K562 (cell line): ENCODE measurements around the gene LAPTM5. TPM values are rescaled to one million over a fixed set of nuclear protein-coding genes. Genes with fewer than 3 reads are reported as not detected.

ENCODE experiments used
- ATF7 ChIP-seq: fragments of 450-650 bp; IDR thresholded peaks from 2 replicates; pipeline ENCODE4 v1.7.1; 2014; ENCODE audit warnings: mild to moderate bottlenecking, moderate library complexity
- BHLHE40 ChIP-seq: IDR thresholded peaks from 2 replicates; pipeline ENCODE4 v1.6.1; 2011; ENCODE audit warnings: low read length, improper control_type of control experiment
- CSDE1 ChIP-seq, 2 experiments: fragments of 450-650 bp; IDR thresholded peaks; 2 replicates each; pipeline ENCODE4 v1.6.1; 2016; ENCODE audit warnings: mild to moderate bottlenecking in 1 of 2
- ETV1 ChIP-seq: fragments of 450-650 bp; conservative IDR thresholded peaks from 2 replicates; pipeline ENCODE4 v1.6.1; 2016; ENCODE audit warnings: missing genetic modification characterization, control low read depth, low read depth, missing compliant biosample characterization
- GMEB1 ChIP-seq: fragments of 250-450 bp; sonication (Bioruptor Pico); IDR thresholded peaks from 2 replicates; pipeline ENCODE4 v1.4.0; 2020; ENCODE audit warnings: mild to moderate bottlenecking
- GTF2A2 ChIP-seq: IDR thresholded peaks from 2 replicates; pipeline ENCODE4 v1.6.1; 2016; ENCODE audit warnings: mild to moderate bottlenecking, missing genetic modification characterization, missing compliant biosample characterization
- HES1 ChIP-seq: fragments of 450-650 bp; IDR thresholded peaks from 2 replicates; pipeline ENCODE4 v1.6.1; 2016; ENCODE audit warnings: low read depth, mild to moderate bottlenecking, moderate library complexity
- LARP7 ChIP-seq: fragments of 450-650 bp; IDR thresholded peaks from 2 replicates; pipeline ENCODE4 v1.6.1; 2016
- MTA1 ChIP-seq: fragments of 450-650 bp; IDR thresholded peaks from 2 replicates; pipeline ENCODE4 v1.6.1; 2017; ENCODE audit warnings: borderline replicate concordance
- NELFE ChIP-seq: IDR thresholded peaks from 2 replicates; pipeline ENCODE4 v1.6.1; 2011; ENCODE audit warnings: mild to moderate bottlenecking; ENCODE audit not compliant: insufficient read depth, insufficient read length
- NUFIP1 ChIP-seq: fragments of 450-650 bp; IDR thresholded peaks from 2 replicates; pipeline ENCODE4 v1.6.1; 2018; ENCODE audit not compliant: partially characterized antibody
- RBFOX2 ChIP-seq: fragments of 200-400 bp; formaldehyde crosslinking; IDR thresholded peaks from 2 replicates; pipeline ENCODE4 v1.6.1; 2017; ENCODE audit warnings: low read depth, mild to moderate bottlenecking, low read length, moderate library complexity
- RFX1 ChIP-seq: fragments of 450-650 bp; IDR thresholded peaks from 2 replicates; pipeline ENCODE4 v1.6.1; 2016; ENCODE audit warnings: mild to moderate bottlenecking, moderate library complexity
- SAP30 ChIP-seq: fragments of 200-600 bp; sonication (generic); IDR thresholded peaks from 2 replicates; pipeline ENCODE4 v1.6.1; 2012; ENCODE audit warnings: borderline replicate concordance, low read depth, mild to moderate bottlenecking, moderate library complexity, low read length, control low read depth, inconsistent platforms; ENCODE audit not compliant: insufficient read depth, poor library complexity, severe bottlenecking
- SNIP1 ChIP-seq: fragments of 450-650 bp; IDR thresholded peaks from 2 replicates; pipeline ENCODE4 v1.7.1; 2017; ENCODE audit warnings: low read depth, mild to moderate bottlenecking
- TFAP4 ChIP-seq: sonication (generic); formaldehyde crosslinking; IDR thresholded peaks from 2 replicates; pipeline ENCODE4 v1.8.0; 2022; ENCODE audit warnings: missing genetic modification reagents, mild to moderate bottlenecking, moderate library complexity, borderline replicate concordance
- YBX1 ChIP-seq: fragments of 450-650 bp; IDR thresholded peaks from 2 replicates; pipeline ENCODE4 v1.7.1; 2016; ENCODE audit warnings: mild to moderate bottlenecking
- ZC3H4 ChIP-seq: sonication (generic); formaldehyde crosslinking; IDR thresholded peaks from 2 replicates; pipeline ENCODE4 v1.9.0; 2021; ENCODE audit warnings: missing genetic modification reagents, borderline replicate concordance
- ZNF311 ChIP-seq: fragments of 250-450 bp; sonication (Bioruptor Pico); IDR thresholded peaks from 2 replicates; pipeline ENCODE4 v1.4.0; 2020; ENCODE audit warnings: mild to moderate bottlenecking, moderate library complexity
- ZNF444 ChIP-seq: fragments of 250-450 bp; sonication (Bioruptor Pico); IDR thresholded peaks from 2 replicates; pipeline ENCODE4 v1.4.0; 2020; ENCODE audit warnings: mild to moderate bottlenecking, moderate library complexity
- polyA plus RNA-seq, 8 experiments: library from polyadenylated mRNA; depleted of rRNA in 4 of 8; stranded (reverse) in 5 of 8; unstranded in 3 of 8; fragments of >200 nt; fragmentation: Nextera tagmentation in 2 of 8; fragmentation: Illumina TruSeq in 1 of 8; extraction: Ambion mirVana in 2 of 8; extraction: Trizol in 1 of 8; gene quantifications; 2 replicates each; pipeline versions ENCODE4 v1.2.1 to v1.2.3, GENCODE V29; 2011 to 2014; ENCODE audit warnings: inconsistent platforms in 1 of 8, missing spikeins in 1 of 8
- total RNA-seq, 7 experiments: library from RNA; depleted of rRNA in 6 of 7; stranded (reverse); fragments of >200 nt in 6 of 7; fragmentation: Illumina TruSeq in 2 of 7; extraction: Trizol in 2 of 7; gene quantifications; 2 replicates each; pipeline versions ENCODE4 v1.2.1 to v1.2.3, GENCODE V29; 2011 to 2021; ENCODE audit warnings: low replicate concordance in 1 of 7
- TF ChIP-seq, protein P1 (sequence below): sonication (generic); formaldehyde crosslinking; IDR thresholded peaks from 2 replicates; pipeline ENCODE4 v1.8.0; 2023; ENCODE audit warnings: mild to moderate bottlenecking, missing genetic modification reagents
- TF ChIP-seq, protein P2 (sequence below): sonication (generic); formaldehyde crosslinking; IDR thresholded peaks from 2 replicates; pipeline ENCODE4 v1.8.1; 2022; ENCODE audit warnings: missing genetic modification reagents
- TF ChIP-seq, protein P3 (sequence below): IDR thresholded peaks from 2 replicates; pipeline ENCODE4 v1.6.1; 2011; ENCODE audit warnings: borderline replicate concordance, low read depth, mild to moderate bottlenecking, moderate library complexity, low read length; ENCODE audit not compliant: insufficient read depth, poor library complexity, severe bottlenecking

The LAPTM5 gene
- total and polyA plus RNA-seq, 9 of the 15 experiments (the other 6 are each of a cell fraction or from before 2014, with no cell fraction given) = 2.4 to 47.3 (median 20.3) TPM

DNA sequence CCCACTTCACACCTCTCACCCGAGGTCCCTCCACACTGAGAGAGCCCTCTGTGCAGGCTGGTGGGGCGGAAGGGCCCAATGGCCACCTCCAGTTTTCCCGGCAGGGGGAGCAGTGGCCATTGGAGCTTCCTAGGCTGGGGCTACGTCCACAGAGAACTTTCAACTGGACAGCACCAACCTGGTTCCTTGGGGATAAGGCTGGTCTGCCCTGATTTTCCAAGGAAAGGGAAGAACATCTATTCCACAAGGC, 20.3 kb upstream of the LAPTM5 start (continued):
- TF ChIP-seq, protein P1, sequence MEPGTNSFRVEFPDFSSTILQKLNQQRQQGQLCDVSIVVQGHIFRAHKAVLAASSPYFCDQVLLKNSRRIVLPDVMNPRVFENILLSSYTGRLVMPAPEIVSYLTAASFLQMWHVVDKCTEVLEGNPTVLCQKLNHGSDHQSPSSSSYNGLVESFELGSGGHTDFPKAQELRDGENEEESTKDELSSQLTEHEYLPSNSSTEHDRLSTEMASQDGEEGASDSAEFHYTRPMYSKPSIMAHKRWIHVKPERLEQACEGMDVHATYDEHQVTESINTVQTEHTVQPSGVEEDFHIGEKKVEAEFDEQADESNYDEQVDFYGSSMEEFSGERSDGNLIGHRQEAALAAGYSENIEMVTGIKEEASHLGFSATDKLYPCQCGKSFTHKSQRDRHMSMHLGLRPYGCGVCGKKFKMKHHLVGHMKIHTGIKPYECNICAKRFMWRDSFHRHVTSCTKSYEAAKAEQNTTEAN (CRISPR knock-in tag) = no peak
- no peak for TF ChIP-seq TFAP4 (CRISPR knock-in tag)
- TF ChIP-seq YBX1 = no peak
- no peak for TF ChIP-seq NUFIP1
- TF ChIP-seq RBFOX2 = peak; percentile 68
- no peak for TF ChIP-seq RFX1
- TF ChIP-seq MTA1 = 0 out of 2 replicates have a peak, but pooled peaks have one; percentile 3
- no peak for TF ChIP-seq LARP7
- TF ChIP-seq GMEB1 (CRISPR knock-in tag) = no peak
- 0 out of 4 replicates have a peak, but pooled peaks of 1 of the 2 experiments have one; percentile 62 for TF ChIP-seq CSDE1 (IDR thresholded peaks at IDR 0.05)
- no peak for TF ChIP-seq NELFE
- no peak for TF ChIP-seq HES1
- no peak for TF ChIP-seq ATF7
- TF ChIP-seq, protein P2, sequence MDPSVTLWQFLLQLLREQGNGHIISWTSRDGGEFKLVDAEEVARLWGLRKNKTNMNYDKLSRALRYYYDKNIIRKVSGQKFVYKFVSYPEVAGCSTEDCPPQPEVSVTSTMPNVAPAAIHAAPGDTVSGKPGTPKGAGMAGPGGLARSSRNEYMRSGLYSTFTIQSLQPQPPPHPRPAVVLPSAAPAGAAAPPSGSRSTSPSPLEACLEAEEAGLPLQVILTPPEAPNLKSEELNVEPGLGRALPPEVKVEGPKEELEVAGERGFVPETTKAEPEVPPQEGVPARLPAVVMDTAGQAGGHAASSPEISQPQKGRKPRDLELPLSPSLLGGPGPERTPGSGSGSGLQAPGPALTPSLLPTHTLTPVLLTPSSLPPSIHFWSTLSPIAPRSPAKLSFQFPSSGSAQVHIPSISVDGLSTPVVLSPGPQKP (CRISPR knock-in tag) = no peak
- no peak for TF ChIP-seq ZC3H4
- peak; percentile 23 for TF ChIP-seq SAP30
- peak; percentile 72; the same call in 1 of the 2 replicates for TF ChIP-seq GTF2A2 (tag)
- TF ChIP-seq ZNF444 (CRISPR knock-in tag) = no peak
- TF ChIP-seq BHLHE40 = no peak
- TF ChIP-seq, protein P3, sequence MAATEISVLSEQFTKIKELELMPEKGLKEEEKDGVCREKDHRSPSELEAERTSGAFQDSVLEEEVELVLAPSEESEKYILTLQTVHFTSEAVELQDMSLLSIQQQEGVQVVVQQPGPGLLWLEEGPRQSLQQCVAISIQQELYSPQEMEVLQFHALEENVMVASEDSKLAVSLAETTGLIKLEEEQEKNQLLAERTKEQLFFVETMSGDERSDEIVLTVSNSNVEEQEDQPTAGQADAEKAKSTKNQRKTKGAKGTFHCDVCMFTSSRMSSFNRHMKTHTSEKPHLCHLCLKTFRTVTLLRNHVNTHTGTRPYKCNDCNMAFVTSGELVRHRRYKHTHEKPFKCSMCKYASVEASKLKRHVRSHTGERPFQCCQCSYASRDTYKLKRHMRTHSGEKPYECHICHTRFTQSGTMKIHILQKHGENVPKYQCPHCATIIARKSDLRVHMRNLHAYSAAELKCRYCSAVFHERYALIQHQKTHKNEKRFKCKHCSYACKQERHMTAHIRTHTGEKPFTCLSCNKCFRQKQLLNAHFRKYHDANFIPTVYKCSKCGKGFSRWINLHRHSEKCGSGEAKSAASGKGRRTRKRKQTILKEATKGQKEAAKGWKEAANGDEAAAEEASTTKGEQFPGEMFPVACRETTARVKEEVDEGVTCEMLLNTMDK = peak; percentile 58
- TF ChIP-seq ZNF311 (CRISPR knock-in tag) = no peak
- no peak for TF ChIP-seq SNIP1
- peak; percentile 42 for TF ChIP-seq ETV1 (tag)
